ENCODE measurements around the gene LTBP1.

DNA sequence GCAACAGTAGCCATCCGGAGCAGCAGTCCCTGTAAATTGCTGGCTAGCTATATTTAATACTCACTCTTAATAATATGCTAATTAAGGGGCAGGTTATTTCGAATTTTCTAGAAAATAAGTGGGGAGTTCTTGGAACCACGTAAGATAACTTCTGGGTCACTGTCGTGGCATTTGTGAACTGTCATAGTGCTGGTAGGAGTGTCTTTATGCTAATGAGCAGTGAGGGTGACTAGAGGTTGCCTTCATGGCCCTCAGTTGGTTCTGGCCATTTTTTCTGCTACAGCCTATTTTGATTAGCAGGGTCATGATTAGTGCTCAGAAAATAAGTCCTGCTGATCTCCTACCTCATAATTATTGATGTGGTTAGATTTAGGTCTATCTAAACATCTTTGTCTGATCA, 279.8 kb downstream of the LTBP1 start:
- TF ChIP-seq, protein P1, sequence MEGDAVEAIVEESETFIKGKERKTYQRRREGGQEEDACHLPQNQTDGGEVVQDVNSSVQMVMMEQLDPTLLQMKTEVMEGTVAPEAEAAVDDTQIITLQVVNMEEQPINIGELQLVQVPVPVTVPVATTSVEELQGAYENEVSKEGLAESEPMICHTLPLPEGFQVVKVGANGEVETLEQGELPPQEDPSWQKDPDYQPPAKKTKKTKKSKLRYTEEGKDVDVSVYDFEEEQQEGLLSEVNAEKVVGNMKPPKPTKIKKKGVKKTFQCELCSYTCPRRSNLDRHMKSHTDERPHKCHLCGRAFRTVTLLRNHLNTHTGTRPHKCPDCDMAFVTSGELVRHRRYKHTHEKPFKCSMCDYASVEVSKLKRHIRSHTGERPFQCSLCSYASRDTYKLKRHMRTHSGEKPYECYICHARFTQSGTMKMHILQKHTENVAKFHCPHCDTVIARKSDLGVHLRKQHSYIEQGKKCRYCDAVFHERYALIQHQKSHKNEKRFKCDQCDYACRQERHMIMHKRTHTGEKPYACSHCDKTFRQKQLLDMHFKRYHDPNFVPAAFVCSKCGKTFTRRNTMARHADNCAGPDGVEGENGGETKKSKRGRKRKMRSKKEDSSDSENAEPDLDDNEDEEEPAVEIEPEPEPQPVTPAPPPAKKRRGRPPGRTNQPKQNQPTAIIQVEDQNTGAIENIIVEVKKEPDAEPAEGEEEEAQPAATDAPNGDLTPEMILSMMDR (IDR thresholded peaks at IDR 0.05): no peak
- no peak for TF ChIP-seq POLR2A (IDR thresholded peaks at IDR 0.05)

Data from vagina (tissue), 2 donors.